Islet of Langerhans (tissue), 1 donor: ENCODE data around the gene METTL21C.

Experiments used
- FAIRE-seq: peaks from one replicate; lab custom pipeline; 2011; peaks lifted over from hg19 to GRCh38; lab: Jason Lieb, UNC

METTL21C gene

DNA sequence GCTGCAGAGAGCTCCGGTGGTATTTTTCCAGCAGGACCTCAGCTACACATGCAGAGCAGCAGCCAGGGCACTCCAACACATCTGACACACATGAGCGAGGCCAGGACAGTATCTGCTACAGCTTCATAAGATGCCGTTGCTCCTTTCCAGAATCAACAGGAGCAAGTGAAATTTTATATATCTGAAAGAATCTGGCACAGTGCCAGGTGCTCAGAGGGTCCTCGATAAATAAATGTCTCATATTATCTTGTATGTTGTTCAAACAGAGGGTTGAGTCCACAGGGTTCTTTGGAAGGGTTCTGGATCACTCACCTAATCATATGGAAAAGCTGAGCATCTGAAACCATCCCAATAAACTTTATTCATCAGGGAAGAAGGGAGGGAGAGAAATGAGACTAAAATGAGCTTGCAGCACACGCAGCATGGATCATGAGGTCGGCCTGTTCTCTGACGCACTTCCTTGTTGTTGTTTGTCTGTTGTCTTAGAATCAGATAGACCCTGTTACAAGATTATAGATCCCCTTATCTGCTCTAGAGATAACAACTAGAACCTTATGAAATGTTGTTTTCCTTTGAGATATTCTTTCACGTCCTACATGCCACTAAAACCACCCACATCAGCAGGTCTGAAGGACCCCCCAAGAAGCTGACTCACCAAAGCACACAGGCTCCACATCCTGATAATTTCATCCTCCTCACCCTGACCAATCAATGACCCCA lies 3.2 kb upstream of the METTL21C start:
- FAIRE-seq = no peak

DNA sequence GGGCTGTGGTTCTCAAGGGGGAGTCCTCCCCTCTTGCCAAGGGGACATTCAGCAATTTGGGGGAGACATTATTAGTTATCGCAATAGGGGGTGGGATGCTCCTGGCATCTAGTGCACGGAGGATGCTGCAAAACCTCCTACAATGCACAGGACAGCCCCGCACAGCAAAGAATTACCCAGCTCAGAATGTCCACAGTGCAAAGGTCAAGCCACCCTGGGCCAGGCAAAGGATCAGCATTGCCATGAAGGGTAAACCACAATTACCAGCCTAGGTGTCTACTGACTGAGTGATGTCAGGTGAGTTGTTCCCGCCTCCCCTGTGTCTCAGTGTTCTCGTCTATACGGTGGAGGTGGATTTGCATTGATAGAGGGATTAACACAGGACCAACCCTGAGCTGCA lies 2.4 kb upstream of the METTL21C start:
- FAIRE-seq = no peak

DNA sequence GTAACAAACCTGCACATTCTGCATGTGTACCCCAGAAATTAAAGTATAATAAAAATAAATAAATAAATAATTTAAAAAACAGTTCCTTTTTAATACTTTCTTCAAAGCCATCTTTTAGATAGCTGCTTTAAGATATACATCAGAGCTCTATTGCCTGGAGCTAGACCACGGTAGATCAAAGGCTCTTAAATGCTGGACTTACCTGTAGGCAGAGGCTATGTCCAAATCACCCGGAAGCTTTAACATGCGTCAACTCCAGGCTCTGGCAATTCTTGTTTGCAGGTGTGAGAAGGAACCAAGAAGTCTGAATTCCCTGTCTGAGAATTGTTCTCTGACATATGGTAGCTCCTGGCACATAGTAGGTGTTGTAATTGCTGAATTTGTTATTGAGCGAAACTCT lies 1.6 kb upstream of the METTL21C start:
- no peak for FAIRE-seq

DNA sequence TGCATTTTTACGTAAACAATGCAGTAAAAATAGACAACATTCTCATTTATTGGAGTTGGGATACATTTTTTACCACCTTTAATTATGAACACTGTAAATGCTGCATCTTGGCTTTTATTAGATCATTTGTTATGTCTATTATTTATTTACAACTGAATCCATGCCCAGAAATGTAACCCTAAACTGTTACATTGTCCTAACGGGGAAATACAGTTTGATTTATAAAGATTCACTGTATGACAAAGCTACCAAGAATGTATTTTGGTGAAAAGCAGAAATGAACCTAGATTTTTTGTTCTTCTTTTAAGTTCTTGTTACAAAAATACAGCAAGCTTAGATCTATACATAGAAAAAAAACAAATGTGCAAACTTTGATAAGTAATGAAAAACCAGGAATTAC lies 1.1 kb downstream of the METTL21C start:
- no peak for FAIRE-seq

DNA sequence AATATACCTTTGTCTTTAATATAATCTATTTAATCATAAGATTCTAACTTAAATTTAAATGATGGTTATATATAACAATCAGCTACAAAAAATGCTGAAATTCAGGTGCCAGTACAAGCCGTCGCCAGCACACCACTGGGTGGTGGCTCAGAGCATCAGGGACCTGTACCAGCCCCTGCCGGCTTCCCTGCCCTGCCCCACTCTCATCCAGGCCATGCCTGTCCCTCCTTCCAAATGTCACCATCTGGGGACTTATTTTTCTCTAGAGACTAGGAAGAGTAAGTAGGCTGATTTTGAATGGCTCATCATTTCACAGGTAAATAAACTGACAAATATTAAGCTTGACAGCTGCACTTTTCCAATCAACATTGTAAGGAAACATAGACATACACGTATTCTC lies 1.6 kb downstream of the METTL21C start:
- no peak for FAIRE-seq

DNA sequence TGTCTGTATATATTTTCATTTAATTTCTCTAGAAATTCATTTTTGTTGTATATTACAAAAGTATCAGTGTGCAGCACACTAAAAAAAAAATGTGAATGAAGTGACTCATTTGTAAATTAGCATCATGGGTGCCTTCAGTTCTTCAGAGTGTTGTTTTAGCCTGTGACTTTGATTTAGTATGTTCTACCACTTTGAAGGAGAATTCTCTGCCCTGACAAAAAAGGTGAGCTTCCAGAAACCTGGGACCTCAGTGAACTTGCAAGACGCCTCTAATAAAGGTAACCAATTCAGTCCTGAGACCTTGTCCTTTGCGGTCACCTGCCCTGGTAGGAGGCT lies 2.4 kb downstream of the METTL21C start:
- no peak for FAIRE-seq

DNA sequence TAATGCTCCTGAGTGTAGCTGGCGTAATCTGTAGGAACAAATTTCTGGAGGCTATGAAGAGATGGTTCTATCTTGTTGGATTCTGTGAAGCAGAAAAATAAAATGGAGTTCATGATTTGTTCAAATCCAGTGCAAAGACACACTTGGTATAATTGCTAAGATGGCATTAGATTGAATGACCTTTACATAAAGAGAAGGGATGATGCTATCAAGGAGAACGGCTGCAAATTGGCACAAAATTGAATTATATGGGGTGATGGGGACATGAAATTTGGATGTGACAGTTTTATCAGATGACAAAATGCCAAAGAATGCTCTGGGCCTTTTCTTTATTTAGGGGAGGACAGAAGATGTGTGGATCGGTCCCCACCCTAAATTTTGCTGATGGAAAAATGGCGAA lies 4.0 kb downstream of the METTL21C start:
- FAIRE-seq = no peak

DNA sequence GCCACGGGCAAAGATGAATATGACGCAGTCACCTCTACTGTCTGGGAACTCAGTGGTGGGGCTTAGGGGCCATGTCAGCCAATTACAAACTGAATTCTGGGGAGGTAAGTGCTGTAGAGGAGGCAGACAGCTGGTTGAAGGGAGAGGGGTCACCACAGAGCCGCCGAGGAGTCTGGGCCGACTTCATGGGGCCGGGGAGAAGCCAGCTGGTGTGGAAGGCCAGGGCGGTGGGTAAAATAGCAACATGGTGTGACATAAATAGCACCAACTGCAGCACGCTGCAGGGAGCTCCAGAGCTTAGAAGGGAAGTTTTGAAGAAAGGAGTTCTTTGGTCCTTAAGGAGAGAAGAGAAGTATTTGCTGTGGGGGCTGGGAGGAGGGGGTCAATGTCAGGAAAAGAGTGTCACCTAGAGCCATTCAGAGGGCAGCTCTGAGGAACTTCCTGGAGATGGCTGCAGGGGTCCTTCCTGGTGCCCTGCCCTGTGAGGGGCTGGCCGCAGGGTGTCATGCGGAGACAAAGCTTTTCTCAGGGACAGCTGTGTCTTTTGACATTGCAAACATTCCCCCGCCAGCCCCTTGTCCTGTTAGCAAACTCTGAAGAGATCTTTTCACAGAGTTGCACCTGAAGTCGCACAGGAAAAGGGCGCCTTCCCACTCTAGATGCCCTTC lies 6.4 kb downstream of the METTL21C start:
- FAIRE-seq = no peak

DNA sequence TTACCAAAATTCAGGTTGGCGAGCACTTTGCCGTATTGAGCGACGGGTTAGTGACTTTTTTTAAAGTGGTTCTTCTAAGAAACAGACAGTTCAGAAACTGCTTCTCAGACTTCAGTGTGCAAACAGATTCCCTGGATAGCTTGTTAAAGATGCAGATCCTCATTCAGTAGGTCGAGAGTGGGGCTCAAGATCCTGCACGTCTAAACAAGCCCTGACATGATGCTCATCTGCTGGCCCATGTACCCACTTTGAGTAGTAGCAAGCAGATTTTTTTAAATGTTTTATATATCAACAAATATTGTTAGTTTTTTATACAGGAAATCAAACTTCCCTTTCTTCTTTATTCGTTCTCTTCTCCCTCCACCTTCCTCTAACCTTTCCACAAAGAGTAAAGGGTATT lies 7.3 kb downstream of the METTL21C start:
- FAIRE-seq = no peak

DNA sequence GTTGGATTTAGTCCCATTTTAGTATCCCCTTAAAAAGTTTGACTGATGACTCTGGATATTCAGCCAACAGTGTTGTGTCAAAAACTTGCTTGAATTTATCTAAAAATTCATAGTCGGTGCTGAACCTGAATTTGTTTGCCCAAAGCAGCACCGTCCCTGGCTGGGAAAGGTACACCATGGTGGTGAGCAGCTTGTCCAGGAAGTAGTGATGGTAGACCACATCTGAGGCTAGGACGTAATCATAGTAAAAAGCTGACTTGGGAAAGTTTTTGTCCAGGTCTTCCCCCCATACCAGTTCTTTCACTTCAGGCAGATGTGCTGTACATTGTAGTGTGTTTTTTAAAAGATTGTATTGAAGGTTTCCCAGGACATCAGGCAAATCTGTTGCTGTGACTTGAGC lies 8.8 kb downstream of the METTL21C start:
- no peak for FAIRE-seq

DNA sequence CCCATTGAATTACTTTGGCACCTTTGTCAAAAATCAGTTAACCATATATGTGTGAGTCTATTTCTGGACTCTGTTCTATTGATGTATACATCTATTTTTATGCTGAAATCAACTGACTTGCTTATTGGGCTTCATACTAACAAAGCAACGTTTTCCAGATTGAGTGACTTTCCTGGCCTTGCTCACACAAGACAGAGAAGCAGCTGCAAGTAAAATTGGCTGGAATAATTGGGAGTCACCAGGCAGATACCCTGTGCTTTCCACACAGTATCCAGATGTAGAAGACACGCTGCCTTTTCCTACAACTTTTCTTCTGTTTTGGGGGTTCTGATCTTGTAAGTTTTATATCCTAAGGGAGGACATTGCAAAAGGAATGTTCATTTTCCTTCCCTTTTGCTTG lies 11.2 kb downstream of the METTL21C start:
- no peak for FAIRE-seq

DNA sequence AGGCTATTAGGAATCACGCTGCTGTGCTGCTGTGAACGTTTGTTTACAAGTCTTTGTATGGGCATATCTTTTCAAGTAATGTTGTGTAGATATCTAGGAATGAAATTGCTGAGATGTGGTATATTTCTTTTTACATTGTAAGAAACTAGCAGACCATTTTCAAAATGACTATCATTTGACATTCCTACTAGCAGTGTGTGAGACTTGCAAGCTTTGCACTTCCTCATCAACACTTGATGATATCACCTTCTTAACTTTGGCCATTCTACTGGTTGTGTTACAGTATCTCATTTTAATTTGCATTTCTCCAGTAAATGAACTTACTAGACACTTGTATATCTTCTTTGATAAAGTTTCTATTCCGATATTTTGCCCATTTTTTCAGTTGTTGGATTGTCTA lies 12.1 kb downstream of the METTL21C start:
- no peak for FAIRE-seq

DNA sequence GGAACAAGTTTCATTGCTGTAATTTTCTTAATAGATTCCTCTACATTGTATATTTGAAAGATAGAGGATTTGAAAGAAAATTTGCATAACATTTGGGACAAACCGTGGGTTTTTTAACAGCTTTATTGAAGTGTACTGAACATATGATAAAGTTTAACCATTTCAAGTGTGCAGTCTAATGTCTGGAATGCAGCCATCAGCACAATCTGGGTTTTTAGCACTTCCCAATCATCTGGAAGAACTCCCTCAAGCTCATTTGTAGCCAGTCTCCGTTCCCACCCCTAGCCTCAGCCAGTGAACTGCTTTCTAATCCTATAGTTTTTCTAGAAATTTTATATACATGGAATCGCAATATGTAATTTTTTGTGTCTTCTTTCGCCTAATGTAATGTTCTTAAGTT lies 12.6 kb downstream of the METTL21C start:
- FAIRE-seq = no peak

DNA sequence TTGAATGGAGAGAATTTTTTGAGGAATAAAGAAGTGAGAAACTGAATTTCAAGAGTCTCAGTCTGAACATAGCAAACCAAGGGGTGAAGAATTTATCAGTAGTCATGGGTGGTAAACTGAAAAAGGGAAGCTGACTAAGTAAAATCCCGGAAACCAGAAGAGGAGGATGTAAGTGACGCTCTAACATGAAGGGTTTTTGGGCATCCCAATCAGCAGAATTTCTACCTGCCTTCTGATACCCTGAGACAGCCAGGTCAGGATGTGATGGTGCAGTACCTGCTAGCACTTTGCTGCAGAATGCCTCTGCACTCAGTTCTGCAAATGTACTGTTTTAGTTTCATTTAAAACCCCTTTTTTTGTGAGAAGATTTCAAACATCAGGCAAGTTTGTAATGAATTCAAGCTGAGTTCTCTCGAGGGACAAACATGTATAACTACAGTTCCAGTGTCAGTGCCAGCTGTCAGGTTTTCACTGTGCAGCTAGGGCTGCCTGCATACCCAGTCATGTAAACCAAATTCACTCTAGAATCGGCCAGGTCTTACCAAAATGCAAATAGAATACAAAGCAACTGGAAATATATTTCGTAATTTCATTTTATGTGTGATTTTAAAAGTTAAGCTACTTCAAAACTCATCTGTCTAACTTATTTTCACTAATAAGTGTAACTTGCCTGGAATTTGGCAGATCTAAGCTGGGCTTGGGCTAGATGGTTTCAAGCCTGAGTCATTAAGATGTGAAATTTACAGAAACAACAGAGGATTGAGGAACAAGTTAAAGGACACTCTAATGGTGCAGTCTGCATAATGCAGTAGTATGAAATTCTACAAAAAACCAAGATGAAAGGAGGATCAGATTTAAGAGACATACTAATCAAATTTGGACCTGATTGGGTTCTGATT lies 13.8 kb downstream of the METTL21C start:
- FAIRE-seq = no peak

DNA sequence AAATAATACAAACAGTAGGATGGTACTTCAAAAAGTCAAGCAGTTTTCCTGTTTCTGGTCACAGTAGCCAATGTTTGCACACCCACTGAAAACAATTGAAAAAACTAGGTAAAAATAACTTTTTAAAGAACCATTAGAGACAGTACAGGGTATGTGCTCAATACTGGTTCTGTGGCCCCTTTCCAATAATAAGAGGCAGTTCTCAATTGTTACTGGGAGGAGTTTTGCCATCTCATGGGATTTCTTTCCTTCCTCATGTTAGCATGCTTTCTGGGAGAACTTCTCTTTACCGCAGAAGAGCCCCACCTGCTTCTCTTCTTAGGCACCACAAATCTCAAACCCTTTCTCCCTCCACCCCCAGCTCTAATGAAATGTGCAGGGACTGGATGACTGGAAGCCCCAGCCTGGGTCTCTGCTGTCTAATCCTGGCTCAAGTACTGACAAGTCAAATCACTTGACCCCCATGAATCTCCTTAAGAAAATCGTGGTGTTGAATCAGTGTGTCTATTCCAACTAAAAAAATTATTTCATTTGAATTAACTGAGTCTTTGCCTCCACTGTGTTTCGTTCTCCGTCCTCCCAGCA lies 14.6 kb downstream of the METTL21C start:
- FAIRE-seq = no peak

DNA sequence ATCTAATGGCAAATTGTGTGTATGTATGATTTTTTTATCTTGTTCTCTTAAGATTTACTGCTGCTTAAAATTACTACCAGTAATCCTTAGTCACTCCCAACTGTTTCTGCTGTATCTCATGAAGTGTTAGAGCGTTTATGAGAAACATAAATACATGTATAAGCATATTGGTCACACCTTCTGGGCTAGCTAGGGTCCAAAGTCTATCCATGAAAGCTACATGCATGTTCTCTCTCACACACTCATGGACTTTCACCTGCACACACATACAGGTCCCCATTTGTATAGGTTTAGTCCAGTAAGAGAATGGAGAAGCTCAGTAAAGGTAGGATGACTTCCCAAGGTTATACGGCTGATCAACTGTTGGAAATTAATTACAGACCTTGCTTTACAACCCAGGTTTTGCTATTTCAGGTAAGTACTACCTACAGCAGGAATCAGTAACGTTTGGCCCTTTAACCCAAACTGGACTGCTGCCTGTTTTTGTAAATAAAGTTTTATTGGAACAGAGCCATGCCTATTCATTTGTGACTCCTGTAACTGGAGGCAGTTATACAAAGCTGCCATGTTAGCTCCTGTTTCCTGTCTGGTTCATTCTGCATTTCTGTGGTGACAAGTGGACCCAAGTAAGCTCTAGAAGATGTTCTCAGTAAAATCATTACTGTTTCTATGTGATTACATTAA lies 15.3 kb downstream of the METTL21C start:
- no peak for FAIRE-seq

DNA sequence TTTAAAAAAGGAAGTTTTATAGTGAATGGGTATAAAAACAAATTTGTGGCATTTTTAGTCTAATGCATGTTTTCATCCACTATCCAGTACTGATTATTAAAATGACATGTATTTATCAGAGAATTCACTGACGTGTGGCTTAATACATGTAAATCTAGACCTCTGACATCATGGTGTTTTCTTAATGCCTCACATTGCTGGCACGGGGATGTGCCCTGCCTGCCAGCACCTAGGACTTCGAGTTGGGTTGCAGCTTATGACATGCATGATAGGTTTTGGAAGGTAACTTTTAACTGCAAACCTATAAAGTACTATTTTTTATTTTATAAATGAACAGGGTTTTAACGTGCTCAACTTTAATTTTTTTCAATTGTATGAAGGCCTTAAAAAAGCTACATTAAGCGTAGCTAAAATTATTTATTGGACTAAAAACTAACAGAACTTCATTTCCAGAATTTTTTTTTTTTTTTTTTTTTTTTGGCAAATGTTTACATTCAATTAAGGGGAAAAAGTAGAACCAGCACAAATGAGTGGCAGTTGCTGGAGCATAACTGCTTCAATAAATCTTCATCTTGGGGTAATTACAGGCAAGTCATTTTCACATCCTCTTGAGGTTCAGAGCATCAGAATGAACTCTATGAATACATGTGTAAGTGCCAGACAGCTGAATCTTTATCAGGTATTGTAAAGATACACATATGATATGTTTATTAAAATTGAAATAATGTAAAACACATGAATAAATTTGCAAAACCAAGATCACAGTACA lies 16.3 kb downstream of the METTL21C start:
- FAIRE-seq = peak; percentile 72

DNA sequence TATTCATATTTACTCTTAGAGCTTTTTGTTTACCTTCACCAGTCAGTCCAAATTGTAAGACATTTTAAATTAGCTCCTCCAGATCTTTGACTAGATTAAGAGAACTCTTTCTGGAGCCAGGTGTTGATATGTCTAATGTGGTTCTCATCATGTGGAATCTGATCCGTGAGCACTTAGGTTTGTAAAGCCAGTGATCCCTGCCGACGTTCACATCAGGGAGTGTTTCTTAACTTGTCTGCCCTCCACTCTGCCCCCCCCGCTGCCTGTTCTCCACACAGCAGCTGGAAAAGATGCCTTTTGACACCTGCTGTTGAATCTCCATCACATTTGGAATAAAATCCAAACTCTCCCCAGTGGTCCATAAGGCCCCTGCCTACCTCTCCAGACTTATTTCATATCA lies 17.7 kb downstream of the METTL21C start:
- FAIRE-seq = no peak

DNA sequence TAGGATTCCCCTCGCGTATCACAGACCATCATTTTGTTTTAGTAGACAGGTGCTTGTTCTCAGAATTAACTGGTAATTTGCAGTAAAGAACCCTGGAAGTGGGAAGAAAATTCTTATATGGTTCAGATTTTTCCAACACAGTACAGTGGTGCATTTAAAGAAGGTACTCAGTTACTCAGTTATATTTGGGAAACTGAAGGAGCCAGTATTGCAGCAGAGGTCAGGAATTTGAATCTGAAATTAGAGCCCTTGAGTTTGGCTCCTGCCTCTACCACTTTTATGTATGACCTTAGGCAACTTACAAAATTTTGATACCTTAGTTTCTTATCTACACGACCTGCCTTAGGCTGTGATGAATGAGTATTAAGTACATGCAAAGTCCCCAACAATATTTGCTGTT lies 19.7 kb downstream of the METTL21C start:
- no peak for FAIRE-seq

DNA sequence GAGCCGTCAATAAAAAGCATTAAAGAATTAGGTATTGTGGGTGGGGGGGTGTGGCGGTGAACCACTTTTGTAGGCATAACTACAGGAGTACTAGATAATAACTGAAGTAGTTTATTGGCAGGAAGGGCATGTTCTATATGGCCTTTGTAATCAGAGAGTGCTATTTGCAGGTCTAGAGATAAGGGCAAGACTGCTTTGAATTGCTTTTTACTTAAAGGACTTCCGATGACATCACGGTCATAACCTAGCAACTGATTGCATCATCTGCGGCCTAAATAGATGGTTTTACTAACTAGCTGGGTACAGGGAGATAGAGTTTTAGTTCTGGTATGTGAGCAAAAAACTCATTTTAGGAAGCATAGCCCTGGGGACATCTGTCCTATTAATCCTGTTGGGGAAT lies 24.7 kb downstream of the METTL21C start:
- no peak for FAIRE-seq

DNA sequence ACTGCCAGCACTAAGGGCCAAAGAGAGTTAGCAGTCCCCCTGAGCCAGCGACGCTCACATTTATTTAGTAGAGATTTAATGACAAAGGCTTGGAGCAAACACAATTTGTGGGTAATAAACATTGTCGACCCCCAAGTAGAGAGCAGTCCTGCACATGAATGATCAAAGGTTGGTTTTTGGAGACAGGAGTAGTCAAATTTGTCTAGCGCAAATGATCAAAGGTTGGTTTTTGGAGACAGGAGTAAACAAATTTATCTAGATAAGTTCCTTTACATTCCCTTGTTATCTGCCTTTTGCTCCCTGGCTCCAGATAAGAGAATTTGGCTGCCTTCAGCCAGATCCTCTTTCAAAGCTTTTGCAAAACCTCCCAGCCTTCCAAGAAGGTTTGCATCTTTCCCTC lies 26.9 kb downstream of the METTL21C start:
- no peak for FAIRE-seq

DNA sequence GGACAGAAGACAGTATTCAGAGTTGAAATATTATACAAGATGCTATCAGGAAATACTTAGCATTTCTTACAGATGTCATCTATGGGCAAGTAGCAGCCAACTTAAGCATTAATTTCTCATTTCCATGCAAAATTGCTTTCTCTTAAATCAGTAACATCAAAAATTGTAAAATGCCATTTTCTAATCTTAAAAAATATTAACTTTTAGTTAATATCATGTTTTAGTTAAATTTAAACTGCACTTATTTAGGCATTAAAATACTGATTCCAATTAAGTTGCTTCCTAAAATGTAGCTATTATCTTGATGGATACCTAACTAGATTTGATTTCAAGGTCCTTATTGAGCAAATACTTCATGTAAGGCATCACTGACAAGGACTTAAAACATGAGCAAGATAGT lies 27.8 kb downstream of the METTL21C start:
- no peak for FAIRE-seq
